Metanephros (tissue), 2 donors: ENCODE measurements around the gene GALNT7. TPM values are rescaled to one million over a fixed set of nuclear protein-coding genes. Genes with fewer than 3 reads are reported as not detected.

Experiments
- small RNA-seq: library from RNA; depleted of rRNA; stranded (forward); fragments of <200 nt; gene quantifications from one replicate; pipeline ENCODE3, GENCODE V24; 2014; ENCODE audit warnings: low replicate concordance
- total RNA-seq: library from RNA; depleted of rRNA; stranded (reverse); fragments of >200 nt; gene quantifications from one replicate; pipeline ENCODE4 v1.2.3, GENCODE V29; 2014

GALNT7 gene
- 27.5 TPM for total RNA-seq

DNA sequence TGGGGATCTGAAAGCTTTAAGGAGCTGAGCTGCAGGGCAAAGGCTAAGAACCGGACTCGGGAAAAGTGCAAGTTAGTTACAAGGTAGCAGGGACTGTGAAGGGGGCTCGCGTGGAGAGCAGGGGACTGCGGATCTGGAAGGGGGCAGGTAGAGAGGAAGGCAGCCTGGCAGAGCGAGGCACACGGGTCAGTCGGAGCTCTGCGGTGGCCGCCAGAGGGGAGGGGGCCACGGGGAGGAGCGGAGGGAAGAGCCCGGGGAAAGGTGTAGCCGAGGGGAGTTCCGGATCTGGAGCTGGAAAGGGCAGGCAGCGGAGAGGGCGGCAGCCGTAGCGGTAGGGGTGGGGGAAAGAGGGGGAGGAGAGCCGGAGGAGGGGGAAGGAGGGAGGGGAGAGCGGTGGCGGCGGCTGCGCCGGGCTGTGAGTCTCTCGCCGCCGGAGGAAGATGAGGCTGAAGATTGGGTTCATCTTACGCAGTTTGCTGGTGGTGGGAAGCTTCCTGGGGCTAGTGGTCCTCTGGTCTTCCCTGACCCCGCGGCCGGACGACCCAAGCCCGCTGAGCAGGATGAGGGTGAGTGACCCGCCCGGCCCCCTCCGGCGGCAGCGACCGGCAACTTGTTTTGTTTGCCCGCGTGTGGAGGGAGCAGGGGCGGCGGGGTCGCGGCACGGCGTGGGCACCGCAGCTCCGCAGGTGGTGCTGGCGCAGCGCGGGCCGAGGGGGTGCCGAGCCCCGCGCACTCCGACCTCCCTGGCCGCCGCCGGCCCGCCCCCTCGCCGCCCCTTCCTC is at the start of gene GALNT7:
Gene GALNT7, plus strand, starts transcription at position 416 of the 782 bp plus-strand sequence. Its CDS starts 25 bp downstream, at position 441.

GRCh38 chr4:173334085-173334890 is 165.7 kb downstream of the GALNT7 start, which contains the start of gene HMGB2:
Gene HMGB2 (minus strand): TSS chr4:173334358. CDS start chr4:173333649, 709 bp downstream.

DNA sequence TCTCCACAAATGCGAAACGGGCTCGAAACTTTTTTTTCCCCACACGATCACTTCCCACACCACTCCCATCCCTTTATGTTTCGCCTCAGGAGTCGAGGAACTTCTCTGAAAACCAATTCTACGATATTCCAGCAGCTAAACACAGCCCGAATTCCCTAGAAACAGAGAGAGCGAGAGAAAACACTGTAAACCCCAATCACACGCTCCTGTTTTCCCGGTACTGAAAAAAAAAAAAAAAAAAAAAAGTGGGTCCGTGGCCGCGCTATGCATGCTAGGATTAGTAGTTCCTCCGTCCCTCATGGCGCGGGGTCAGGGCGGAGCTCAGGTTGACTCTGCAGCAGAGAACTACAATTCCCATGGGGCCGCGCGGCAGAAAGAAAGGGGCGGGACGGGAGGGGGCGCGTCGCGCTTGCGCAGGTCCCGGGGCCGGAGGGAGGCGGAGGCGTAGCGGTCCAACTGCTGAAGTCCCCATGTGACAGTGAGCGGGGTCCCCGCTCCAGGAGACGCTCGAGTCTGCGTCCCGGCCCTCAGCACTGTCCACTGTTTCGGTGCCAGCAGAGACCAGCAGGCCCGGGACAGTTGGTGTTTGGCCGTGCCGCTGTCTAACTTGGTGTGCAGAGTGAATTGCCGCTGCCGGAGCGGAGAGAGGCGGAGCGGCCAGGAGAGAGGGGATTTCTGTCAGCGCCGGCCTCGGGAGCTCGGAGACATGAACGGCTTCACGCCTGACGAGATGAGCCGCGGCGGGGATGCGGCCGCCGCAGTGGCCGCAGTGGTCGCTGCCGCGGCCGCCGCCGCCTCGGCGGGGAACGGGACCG is 202.1 kb downstream of the GALNT7 start, which contains the start of gene SAP30:
Gene SAP30, plus strand, starts transcription at position 478 of the 815 bp plus-strand sequence. Its CDS starts 229 bp downstream, at position 707.

Small RNAs within 50 kb of the gene (small RNA-seq; reads per million reads assigned to genes)
- gene MIR548T, result not detected
- not detected for gene RN7SL253P

Other genes with a start within 250 kb of the GALNT7 start
- 107 TPM for gene HMGB2, start 165.5 kb downstream of the GALNT7 start, total RNA-seq
- 18.9 TPM for gene SAP30, start 202.1 kb downstream of the GALNT7 start, total RNA-seq
- not detected for gene SCRG1, start 230.3 kb downstream of the GALNT7 start, total RNA-seq